ENCODE results near the gene SNX9.
"Not testable (repeated sequence)": the region's sequence is repeated elsewhere in the genome, so short reads cannot be mapped to it uniquely, and the experiment has no call there.

SNX9 gene

DNA sequence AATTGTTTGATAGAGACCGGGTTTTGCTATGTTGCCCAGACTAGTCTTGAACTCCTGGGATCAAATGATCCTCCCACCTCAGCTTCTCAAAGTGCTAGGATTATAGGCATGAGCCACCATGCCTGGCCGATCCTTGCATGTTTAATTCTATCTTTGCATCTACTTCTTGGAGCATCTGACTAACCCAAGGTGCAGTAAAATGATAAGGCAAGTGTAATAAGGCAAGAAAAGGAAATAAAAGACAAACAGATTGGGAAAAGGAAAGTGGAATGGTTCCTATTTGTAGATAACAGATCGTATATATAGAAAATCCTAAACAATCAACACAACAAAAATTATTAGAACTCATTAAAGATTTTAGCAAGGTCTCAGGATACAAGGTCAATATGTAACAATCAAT, 36.8 kb upstream of the SNX9 start:
- Histone ChIP-seq H3K27ac (no peak overlapping the region), H3K9me3 (replicated peaks in 1 of 11) (peaks cover 0 to 9% (median 0%) of the 10 kb centered on the region in 11 experiments; a peak in 2 of 22 replicates), H3K36me3 (no peaks in the 10 kb centered on the region), H3K4me2 (no peak overlapping the region), H4K20me1 (no peaks in the 10 kb centered on the region), H3K4me3 (no peak overlapping the region), H3K27me3 (no peaks in the 10 kb centered on the region), H3K9ac (no peak overlapping the region), H3K4me1 (peaks cover 0 to 11% (median 0%) of the 10 kb centered on the region in 10 experiments; a peak in 4 of 20 replicates)
- TF ChIP-seq Cebpa-rat (IDR thresholded peaks at IDR 0.05) = no peak

DNA sequence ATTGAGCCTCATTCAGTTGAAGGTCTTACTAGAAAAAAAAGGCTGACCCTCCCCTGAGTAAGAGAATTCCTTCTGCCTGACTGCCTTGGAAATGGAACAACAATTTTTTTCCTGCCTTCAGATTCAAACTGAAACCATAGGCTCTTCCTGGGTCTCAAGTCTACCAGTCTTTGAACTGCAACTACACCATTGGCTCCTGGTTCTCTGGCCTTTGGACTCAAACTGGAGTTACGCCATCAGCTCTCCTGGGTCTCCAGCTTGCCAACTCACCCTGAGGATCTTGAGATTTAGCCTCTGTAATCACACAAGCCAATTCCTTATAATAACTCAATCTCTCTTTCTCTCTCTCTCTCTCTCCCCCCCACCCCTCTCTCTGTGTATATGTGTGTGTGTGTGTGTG, 36.0 kb upstream of the SNX9 start:
- Histone ChIP-seq H3K9ac (no peak overlapping the region), H3K27me3 (no peaks in the 10 kb centered on the region), H4K20me1 (no peaks in the 10 kb centered on the region), H3K4me3 (no peak overlapping the region), H3K4me1 (peaks cover 0 to 16% (median 0%) of the 10 kb centered on the region in 10 experiments; a peak in 4 of 20 replicates), H3K9me3 (replicated peaks in 1 of 11) (peaks cover 0 to 7% (median 0%) of the 10 kb centered on the region in 11 experiments; a peak in 2 of 22 replicates), H3K27ac (no peak overlapping the region), H3K36me3 (no peaks in the 10 kb centered on the region), H3K4me2 (no peak overlapping the region)
- TF ChIP-seq Cebpa-rat (IDR thresholded peaks at IDR 0.05) = no peak

DNA sequence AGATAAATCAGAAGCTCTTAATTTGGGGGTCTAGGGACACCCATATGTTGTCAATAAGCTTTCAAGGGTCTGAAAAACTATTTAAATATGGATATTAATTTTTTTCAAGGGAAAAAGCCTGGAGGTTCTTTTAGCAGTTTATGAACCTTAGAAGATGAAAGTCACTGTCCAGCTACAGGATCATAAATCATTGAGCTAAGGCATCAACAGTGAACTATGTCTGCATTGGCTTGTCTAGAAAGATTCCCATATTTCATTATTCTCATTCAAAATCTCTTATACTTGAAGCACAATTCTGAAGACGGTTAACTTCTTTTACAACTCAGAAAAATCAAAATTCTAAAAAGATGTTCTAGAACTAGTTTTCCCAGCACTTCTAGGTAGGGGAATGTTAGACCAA, 34.9 kb upstream of the SNX9 start:
- Histone ChIP-seq H4K20me1 (no peaks in the 10 kb centered on the region), H3K9me3 (replicated peaks in 1 of 11) (0 out of 22 replicates have a peak, but pooled peaks cover 0 to 7% (median 0%) of the 10 kb centered on the region in 11 experiments), H3K4me3 (no peak overlapping the region), H3K27me3 (no peaks in the 10 kb centered on the region), H3K36me3 (no peaks in the 10 kb centered on the region), H3K4me2 (no peak overlapping the region), H3K4me1 (peaks cover 0 to 16% (median 0%) of the 10 kb centered on the region in 10 experiments; a peak in 4 of 20 replicates), H3K27ac (no peak overlapping the region), H3K9ac (no peak overlapping the region)
- TF ChIP-seq Cebpa-rat (IDR thresholded peaks at IDR 0.05) = no peak

DNA sequence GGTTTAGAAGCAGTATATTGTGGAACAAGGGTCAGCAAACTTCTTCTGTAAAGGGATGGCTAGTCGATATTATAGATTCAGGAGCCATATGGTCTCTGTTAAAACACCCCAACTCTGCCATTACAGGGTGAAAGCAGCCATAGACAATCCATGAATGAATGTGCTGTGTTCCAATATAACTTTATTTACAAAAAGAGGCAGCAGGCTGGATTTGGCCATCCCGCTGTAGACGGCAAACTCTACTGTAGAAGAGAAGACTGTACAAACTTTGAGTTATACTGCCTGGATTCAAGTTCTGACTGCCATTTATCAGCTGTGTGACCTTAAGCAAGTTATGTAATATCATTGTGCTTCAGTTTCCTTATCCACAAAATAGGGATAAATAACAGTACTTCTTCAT, 33.7 kb upstream of the SNX9 start:
- no peaks in the 10 kb centered on the region for H3K27me3 ChIP-seq
- H3K9ac ChIP-seq = no peak overlapping the region
- H3K9me3 ChIP-seq (replicated peaks in 1 of 11) = peaks cover 0 to 9% (median 4%) of the 10 kb centered on the region in 11 experiments; a peak in 5 of 22 replicates
- no peaks in the 10 kb centered on the region for H3K36me3 ChIP-seq
- no peak overlapping the region for H3K4me3 ChIP-seq
- no peak overlapping the region for H3K4me2 ChIP-seq
- H3K27ac ChIP-seq = no peak overlapping the region
- no peak for TF ChIP-seq Cebpa-rat (IDR thresholded peaks at IDR 0.05)
- peaks cover 0 to 16% (median 0%) of the 10 kb centered on the region in 10 experiments; a peak in 4 of 20 replicates for H3K4me1 ChIP-seq
- H4K20me1 ChIP-seq = no peaks in the 10 kb centered on the region

DNA sequence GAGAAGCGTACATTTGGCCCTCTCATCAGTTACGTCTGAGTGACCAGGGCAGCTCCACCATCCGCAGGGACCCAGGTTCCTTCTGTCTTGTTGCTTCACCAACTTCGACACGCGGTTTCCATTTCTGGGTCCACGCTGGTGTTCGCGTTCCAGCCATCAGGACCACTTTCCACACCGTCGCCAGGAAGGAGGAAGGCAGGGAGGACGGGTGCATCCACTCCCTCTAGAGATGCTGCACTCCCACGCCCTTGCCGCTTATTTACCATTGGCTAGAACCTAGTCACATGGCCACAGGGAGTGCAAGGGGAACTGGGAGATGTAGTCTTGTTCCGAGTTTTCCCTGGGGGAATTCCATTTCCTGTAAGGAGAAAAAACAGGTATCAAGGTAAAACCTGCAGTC, 33.2 kb upstream of the SNX9 start:
- H3K9ac ChIP-seq = no peak overlapping the region
- peaks cover 0 to 18% (median 0%) of the 10 kb centered on the region in 10 experiments; a peak in 4 of 20 replicates for H3K4me1 ChIP-seq
- H3K4me3 ChIP-seq = no peak overlapping the region
- H3K36me3 ChIP-seq = no peaks in the 10 kb centered on the region
- peaks cover 0 to 9% (median 4%) of the 10 kb centered on the region in 11 experiments; a peak in 5 of 22 replicates for H3K9me3 ChIP-seq (replicated peaks in 1 of 11)
- no peaks in the 10 kb centered on the region for H4K20me1 ChIP-seq
- TF ChIP-seq Cebpa-rat (IDR thresholded peaks at IDR 0.05) = no peak
- H3K27me3 ChIP-seq = no peaks in the 10 kb centered on the region
- H3K4me2 ChIP-seq = no peak overlapping the region
- no peak overlapping the region for H3K27ac ChIP-seq

DNA sequence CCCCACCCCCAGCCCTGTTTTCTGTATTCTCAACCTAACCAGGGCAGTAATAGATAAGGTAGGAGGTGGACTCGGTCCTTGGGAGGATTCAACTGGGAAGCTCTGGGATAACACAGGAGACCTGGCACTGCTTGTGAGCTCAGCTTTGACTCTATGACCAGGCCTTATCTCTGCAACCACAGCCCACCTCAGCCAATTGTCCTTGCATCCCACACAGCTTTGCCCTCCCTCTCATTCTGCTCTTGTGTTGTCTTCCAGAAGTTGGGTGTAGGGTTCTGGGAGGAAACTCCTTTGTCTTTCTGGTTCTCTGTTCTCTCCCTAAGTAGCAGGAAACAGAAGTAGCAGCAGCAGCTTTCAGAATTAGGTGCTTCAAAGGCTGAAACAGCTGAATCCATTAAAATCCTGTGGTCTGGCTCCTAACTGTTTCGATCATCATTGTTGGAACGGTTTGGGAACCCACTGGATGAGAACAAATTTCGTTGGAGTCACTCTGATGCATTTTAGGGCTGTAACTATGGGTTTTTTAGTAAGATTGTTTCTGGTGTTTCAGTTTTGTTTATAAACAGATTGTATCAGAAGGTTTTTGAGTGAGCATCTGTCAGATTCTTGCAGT, 32.4 kb upstream of the SNX9 start:
- H3K4me3 ChIP-seq = no peak overlapping the region
- H3K4me1 ChIP-seq = peaks cover 0 to 25% (median 0%) of the 10 kb centered on the region in 10 experiments; a peak in 6 of 20 replicates
- peaks cover 0 to 9% (median 4%) of the 10 kb centered on the region in 11 experiments; a peak in 5 of 22 replicates for H3K9me3 ChIP-seq (replicated peaks in 1 of 11)
- H3K9ac ChIP-seq = no peak overlapping the region
- H4K20me1 ChIP-seq = no peaks in the 10 kb centered on the region
- no peaks in the 10 kb centered on the region for H3K27me3 ChIP-seq
- peak overlapping the region in 2 of 11 experiments; percentile 50 to 70; a peak in 4 of 22 replicates for H3K4me2 ChIP-seq
- no peak for TF ChIP-seq Cebpa-rat (IDR thresholded peaks at IDR 0.05)
- H3K27ac ChIP-seq = no peak overlapping the region
- no peaks in the 10 kb centered on the region for H3K36me3 ChIP-seq

DNA sequence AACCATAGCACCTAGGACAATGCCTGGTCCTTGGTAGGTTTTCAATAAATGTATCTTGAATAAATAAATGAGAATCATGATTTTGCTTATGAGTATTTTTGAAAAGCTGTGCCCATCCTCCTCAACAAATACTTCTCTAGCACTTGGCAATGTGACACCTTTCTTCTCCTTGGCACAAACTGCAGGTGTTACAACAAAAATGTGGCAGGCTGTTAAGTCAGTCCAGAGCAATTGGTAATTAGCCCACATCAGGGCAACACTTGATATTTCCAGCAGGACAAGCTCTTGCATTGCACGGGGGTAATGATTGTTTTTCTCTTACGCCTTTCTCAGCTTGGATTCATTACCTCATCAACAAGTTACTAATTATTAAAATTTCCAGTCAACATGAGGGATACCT, 31.6 kb upstream of the SNX9 start:
- Histone ChIP-seq H3K4me2 (peak overlapping the region in 2 of 11 experiments; percentile 50 to 70; a peak in 3 of 22 replicates), H3K4me3 (no peak overlapping the region), H4K20me1 (no peaks in the 10 kb centered on the region), H3K9ac (no peak overlapping the region), H3K27me3 (no peaks in the 10 kb centered on the region), H3K36me3 (no peaks in the 10 kb centered on the region), H3K4me1 (peaks cover 0 to 33% (median 0%) of the 10 kb centered on the region in 10 experiments; a peak in 6 of 20 replicates), H3K9me3 (replicated peaks in 1 of 11) (peaks cover 0 to 9% (median 4%) of the 10 kb centered on the region in 11 experiments; a peak in 5 of 22 replicates), H3K27ac (no peak overlapping the region)
- no peak for TF ChIP-seq Cebpa-rat (IDR thresholded peaks at IDR 0.05)

DNA sequence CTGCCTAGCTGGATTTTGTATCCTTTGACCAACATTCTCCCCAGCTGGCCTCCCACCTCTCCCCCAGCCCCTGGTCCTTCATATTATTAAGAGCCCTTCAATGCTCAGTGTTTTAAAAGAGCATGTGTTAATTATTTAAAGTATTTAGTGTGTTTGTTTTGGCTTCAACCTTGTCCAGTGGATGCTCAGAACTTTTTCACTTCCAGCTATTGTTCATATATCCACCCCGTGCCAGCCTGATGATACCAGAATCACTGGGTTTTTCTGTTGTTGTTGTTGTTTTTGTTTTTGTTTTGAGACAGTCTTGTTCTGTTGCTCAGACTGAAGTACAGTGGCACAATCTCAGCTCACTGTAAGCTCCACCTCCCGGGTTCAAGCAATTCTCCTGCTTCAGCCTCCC, 30.4 kb upstream of the SNX9 start:
- no peaks in the 10 kb centered on the region for H3K27me3 ChIP-seq
- no peak overlapping the region for H3K4me3 ChIP-seq
- no peaks in the 10 kb centered on the region for H3K36me3 ChIP-seq
- H3K9me3 ChIP-seq (replicated peaks in 1 of 11) = peaks cover 0 to 9% (median 4%) of the 10 kb centered on the region in 11 experiments; a peak in 5 of 22 replicates
- no peak overlapping the region for H3K9ac ChIP-seq
- TF ChIP-seq Cebpa-rat (IDR thresholded peaks at IDR 0.05) = no peak
- H3K4me1 ChIP-seq = peaks cover 0 to 38% (median 0%) of the 10 kb centered on the region in 10 experiments; a peak in 6 of 20 replicates
- H3K27ac ChIP-seq = no peak overlapping the region
- no peak overlapping the region for H3K4me2 ChIP-seq
- no peaks in the 10 kb centered on the region for H4K20me1 ChIP-seq

DNA sequence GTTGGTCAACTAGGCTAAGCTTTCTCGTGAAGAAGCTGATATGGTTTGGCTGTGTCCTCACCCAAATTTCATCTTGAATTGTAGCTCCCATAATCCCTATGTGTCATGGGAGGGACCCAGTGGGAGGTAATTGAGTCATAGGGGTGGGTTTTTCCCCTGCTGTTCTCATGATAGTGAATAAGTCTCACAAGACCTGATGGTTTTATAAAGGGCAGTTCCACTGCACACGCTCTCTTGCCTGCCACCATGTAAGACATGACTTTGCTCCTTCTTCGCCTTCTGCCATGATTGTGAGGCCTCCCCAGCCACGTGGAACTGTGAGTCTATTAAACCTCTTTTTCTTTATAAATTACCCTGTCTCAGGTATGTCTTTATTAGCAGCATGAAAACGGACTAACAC, 29.0 kb upstream of the SNX9 start:
- H3K27me3 ChIP-seq, H3K36me3 ChIP-seq, H3K4me3 ChIP-seq, H4K20me1 ChIP-seq, H3K9ac ChIP-seq, H3K4me2 ChIP-seq, H3K27ac ChIP-seq: not testable (repeated sequence)
- Histone ChIP-seq H3K9me3 (replicated peaks in 1 of 11) (peaks cover 0 to 17% (median 4%) of the 10 kb centered on the region in 11 experiments; a peak in 9 of 22 replicates), H3K4me1 (peaks cover 0 to 38% (median 0%) of the 10 kb centered on the region in 10 experiments; a peak in 6 of 20 replicates)
